Vagina (tissue), 2 donors: ENCODE results near the gene PKN1.

Source experiments
- POLR2A ChIP-seq, 2 donors: fragments of 450-650 bp; IDR thresholded peaks; one replicate each; pipeline ENCODE4 v1.6.1; 2017; ENCODE audit warnings: antibody characterized with exemption in 2 of 2, mild to moderate bottlenecking in 2 of 2, moderate library complexity in 2 of 2
- POLR2AphosphoS5 ChIP-seq, 2 donors: sonication (generic); formaldehyde crosslinking; IDR thresholded peaks; one replicate each; pipeline ENCODE4 v1.9.0; 2017; ENCODE audit warnings: antibody characterized with exemption in 2 of 2, mild to moderate bottlenecking in 2 of 2, low read depth in 1 of 2; ENCODE audit not compliant: insufficient read depth in 1 of 2
- TF ChIP-seq, protein P1 (sequence below), 3 experiments: fragments of 450-650 bp in 2 of 3; fragments of 200-600 bp in 1 of 3; sonication (generic) in 1 of 3; IDR thresholded peaks; one replicate each; pipeline ENCODE4 v1.5.1; 2017 to 2019; ENCODE audit warnings: antibody characterized with exemption in 3 of 3, mild to moderate bottlenecking in 2 of 3, moderate library complexity in 2 of 3

DNA sequence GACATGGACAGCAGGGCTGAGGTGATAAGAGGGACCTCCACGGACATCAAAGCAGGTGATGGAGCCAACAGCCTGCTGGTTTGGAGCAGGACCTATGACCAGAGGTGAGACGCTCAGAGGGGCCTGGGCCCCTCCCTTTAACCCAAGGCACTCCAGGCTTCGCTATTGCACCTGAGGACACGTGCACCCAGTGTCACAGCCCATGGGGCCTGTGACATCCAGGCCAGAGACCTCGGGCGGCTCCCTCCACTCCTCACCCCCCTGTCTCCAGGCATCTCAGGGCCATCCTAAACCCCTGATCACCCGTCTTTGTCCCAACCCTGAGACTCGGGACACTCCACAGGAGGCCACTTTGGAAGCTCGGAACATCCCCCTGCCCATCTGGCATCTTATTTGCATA lies 38.9 kb upstream of the PKN1 start:
- TF ChIP-seq, protein P1, sequence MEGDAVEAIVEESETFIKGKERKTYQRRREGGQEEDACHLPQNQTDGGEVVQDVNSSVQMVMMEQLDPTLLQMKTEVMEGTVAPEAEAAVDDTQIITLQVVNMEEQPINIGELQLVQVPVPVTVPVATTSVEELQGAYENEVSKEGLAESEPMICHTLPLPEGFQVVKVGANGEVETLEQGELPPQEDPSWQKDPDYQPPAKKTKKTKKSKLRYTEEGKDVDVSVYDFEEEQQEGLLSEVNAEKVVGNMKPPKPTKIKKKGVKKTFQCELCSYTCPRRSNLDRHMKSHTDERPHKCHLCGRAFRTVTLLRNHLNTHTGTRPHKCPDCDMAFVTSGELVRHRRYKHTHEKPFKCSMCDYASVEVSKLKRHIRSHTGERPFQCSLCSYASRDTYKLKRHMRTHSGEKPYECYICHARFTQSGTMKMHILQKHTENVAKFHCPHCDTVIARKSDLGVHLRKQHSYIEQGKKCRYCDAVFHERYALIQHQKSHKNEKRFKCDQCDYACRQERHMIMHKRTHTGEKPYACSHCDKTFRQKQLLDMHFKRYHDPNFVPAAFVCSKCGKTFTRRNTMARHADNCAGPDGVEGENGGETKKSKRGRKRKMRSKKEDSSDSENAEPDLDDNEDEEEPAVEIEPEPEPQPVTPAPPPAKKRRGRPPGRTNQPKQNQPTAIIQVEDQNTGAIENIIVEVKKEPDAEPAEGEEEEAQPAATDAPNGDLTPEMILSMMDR (IDR thresholded peaks at IDR 0.05), result no peak
- TF ChIP-seq POLR2A (IDR thresholded peaks at IDR 0.05) (no peak), POLR2AphosphoS5 (IDR thresholded peaks at IDR 0.05; ENCODE audit: insufficient read depth in 1 of 2, low read depth in 1 of 2) (no peak)
